GM19240 (cell line): ENCODE measurements around the gene DAB2.

Source experiments
- DNase-seq: peaks from one replicate; pipeline ENCODE4 v3.0.0; 2011; ENCODE audit warnings: low spot score; ENCODE audit not compliant: insufficient read length

Gene DAB2

GRCh38 chr5:39424736-39425637, at the start of gene DAB2:
Gene DAB2, minus strand, starts transcription at chr5:39424980. Its CDS starts 30,660 bp downstream, at chr5:39394320.
- DNase-seq, result no peak

- no peak for DNase-seq
These were observed 48.5 kb upstream of the DAB2 start for GRCh38 chr5:39473156-39473775.

DNA sequence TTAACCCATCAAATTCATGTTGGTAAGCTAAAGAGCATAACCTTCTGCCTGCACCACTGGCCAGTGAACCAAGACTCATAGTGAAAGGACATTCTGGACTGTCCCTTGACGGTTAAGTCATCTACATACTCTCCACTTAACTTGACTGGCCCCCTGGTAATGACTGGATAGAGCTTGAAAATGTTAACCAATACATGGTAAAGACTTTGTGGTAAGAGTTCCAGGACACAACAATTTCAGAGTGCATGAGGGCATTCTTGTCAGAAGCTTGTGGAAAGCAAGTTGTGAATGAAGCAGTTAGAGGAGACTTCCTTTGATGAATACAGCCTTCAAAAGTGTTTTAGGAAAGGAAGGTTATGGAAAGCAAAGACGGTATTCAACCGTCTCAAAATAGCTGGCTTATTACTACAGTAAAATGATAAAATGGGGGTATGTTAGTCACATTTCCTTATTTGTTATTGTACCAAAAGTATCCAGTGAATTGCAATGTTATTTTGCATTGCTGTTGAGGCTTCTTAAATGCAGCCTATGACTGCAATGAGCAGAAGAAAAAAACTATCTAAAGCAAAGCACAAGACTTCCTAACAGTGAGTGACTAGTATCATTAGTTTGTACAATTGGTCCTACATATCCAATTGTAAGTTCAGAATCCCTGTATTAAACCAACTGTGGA, 47.2 kb upstream of the DAB2 start:
- DNase-seq, result no peak

- no peak for DNase-seq
These were observed 46.0 kb upstream of the DAB2 start for GRCh38 chr5:39470811-39471210.

- DNase-seq, result no peak
These were observed 45.1 kb upstream of the DAB2 start for GRCh38 chr5:39469777-39470415.

- DNase-seq, result no peak
These were observed 44.4 kb upstream of the DAB2 start for GRCh38 chr5:39469176-39469575.

GRCh38 chr5:39466846-39467245, 42.1 kb upstream of the DAB2 start:
- no peak for DNase-seq

GRCh38 chr5:39465843-39466242, 41.1 kb upstream of the DAB2 start:
- no peak for DNase-seq

- no peak for DNase-seq
These were observed 40.3 kb upstream of the DAB2 start for GRCh38 chr5:39465097-39465496.

GRCh38 chr5:39464088-39464487, 39.3 kb upstream of the DAB2 start:
- no peak for DNase-seq

DNA sequence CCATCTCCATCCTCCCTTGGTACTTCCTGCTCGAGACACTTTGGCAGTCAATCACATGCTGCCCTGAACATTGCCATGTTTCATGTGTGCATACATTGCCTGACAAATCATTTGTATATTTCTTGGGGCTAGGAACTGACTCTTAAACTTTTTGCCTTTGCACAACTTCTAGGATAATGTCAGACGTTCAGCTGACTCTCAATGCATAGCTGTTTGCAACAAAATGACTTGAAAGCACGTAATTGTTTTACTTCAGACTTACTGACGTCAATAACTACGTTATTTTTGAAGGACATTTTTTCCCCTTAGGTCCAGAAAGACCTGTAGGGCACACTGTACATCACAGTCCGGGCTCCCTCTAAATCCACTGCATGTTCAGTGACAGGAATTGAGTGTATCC, 37.4 kb upstream of the DAB2 start:
- no peak for DNase-seq

DNA sequence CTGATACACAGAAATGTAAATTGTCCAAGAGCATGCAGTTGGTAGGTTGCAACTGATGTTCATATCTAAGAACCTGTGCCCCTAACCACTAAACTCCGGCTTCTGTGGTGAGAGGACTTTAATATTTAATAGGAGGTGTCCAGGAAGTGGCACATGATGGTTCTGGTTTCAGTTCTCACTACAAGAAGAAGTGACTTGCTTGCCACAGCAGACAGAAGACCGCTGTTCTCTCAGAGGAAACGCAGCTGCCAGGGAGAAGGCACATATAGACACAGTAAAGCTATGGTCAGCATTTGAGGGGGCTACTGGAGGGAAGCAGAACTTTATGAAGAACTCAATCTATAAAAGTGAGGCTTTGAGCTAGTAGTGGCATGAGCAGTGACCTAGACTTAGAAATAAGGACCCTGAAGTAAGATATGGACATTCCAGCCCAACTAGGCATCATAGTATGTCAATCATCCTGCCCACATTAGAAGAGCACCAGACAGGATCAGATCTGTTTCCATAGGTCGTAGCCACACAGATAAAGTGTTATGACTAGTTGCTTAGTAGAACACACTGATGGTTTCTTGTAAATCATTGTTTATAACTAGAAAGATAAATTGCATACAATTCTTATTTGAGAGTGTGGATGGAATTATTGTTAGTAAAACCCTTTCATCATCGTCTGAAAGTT, 36.4 kb upstream of the DAB2 start:
- DNase-seq, result no peak

DNA sequence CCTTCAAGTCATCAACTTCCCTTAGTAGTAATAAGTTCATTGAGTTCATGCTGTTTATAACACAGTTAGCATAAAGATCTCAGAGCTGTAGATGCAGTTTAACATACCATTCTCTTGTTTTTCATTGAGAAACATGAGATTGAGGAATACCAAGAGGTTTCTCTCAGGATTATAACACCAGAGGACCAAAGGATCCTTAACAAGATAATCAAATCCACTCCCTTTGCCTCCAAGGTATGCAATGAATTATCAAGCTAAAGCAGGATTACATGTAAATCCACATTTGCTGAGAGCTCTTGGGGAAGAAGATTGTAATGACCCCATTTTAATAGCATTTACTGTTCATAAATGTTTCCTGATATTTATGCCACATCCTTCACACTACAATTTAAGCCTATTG, 35.1 kb upstream of the DAB2 start:
- no peak for DNase-seq

GRCh38 chr5:39459071-39459470, 34.3 kb upstream of the DAB2 start:
- DNase-seq, result no peak

- DNase-seq, result no peak
These were observed 30.9 kb upstream of the DAB2 start for GRCh38 chr5:39455645-39456044.

GRCh38 chr5:39453606-39454005, 28.8 kb upstream of the DAB2 start:
- DNase-seq, result no peak

- DNase-seq, result no peak
These were observed 28.1 kb upstream of the DAB2 start for GRCh38 chr5:39452846-39453245.

GRCh38 chr5:39451276-39451941, 26.6 kb upstream of the DAB2 start:
- DNase-seq, result no peak

GRCh38 chr5:39450487-39450886, 25.7 kb upstream of the DAB2 start:
- DNase-seq, result no peak

- DNase-seq, result no peak
These were observed 24.8 kb upstream of the DAB2 start for GRCh38 chr5:39449591-39449990.
